Amygdala (tissue), 56 donors: Measurements from ENCODE around the gene SHC2.
A peak's percentile ranks its signal among the peaks of the same experiment; 100 is the strongest.

Experiments used
- DNase-seq, 56 donors: peaks; one replicate each; lab custom pipeline; 2025; lab: John Stamatoyannopoulos, UW

The SHC2 gene

GRCh38 chr19:460877-461720, at the start of gene SHC2:
Gene SHC2 (minus strand): TSS chr19:461033. CDS start chr19:460996, 37 bp downstream.
- DNase-seq = peak in 12 of 56 donors; percentile 6 to 51 (median 14)

- DNase-seq = no peak
These were observed 47.6 kb upstream of the SHC2 start for GRCh38 chr19:508204-509150.

- DNase-seq = peak in 55 of 56 donors; percentile 21 to 100 (median 83)
These were observed 46.7 kb upstream of the SHC2 start, which contains the start of gene TPGS1 for GRCh38 chr19:507286-508203. Gene TPGS1 (plus strand): TSS chr19:507497. CDS start chr19:507507, 10 bp downstream.

- DNase-seq = peak; percentile 78 to 100 (median 99)
These were observed 45.8 kb upstream of the SHC2 start for GRCh38 chr19:506404-507285.

- no peak for DNase-seq
These were observed 43.8 kb upstream of the SHC2 start for GRCh38 chr19:504616-505015.

GRCh38 chr19:501646-502045, 40.8 kb upstream of the SHC2 start:
- no peak for DNase-seq

GRCh38 chr19:498977-499623, 38.3 kb upstream of the SHC2 start:
- no peak for DNase-seq

- DNase-seq = no peak
These were observed 37.7 kb upstream of the SHC2 start for GRCh38 chr19:498511-498891.

GRCh38 chr19:497869-498510, 37.2 kb upstream of the SHC2 start:
- DNase-seq = no peak

GRCh38 chr19:497491-497868, 36.6 kb upstream of the SHC2 start:
- no peak for DNase-seq

- no peak for DNase-seq
These were observed 36.2 kb upstream of the SHC2 start for GRCh38 chr19:496986-497385.

- DNase-seq = peak in 1 of 56 donors; percentile 36
These were observed 35.4 kb upstream of the SHC2 start, which contains the start of gene MADCAM1 for GRCh38 chr19:496112-496665. Gene MADCAM1 (plus strand): TSS chr19:496486. CDS start chr19:496500, 14 bp downstream.

GRCh38 chr19:495402-496111, 34.7 kb upstream of the SHC2 start:
- DNase-seq = peak in 14 of 56 donors; percentile 8 to 60 (median 35)

GRCh38 chr19:495081-495401, 34.2 kb upstream of the SHC2 start:
- DNase-seq = no peak

GRCh38 chr19:494171-495080, 33.6 kb upstream of the SHC2 start:
- DNase-seq = no peak
